NCI-H82 treated with DMSO at 0.1 percent for 48 hours (cell line): ENCODE measurements around the gene ANAPC4.
"Not testable (repeated sequence)": the region's sequence is repeated elsewhere in the genome, so short reads cannot be mapped to it uniquely, and the experiment has no call there.

Experiments used
- DNase-seq: peaks from one replicate; lab custom pipeline; 2025; ENCODE audit not compliant: unreplicated experiment; lab: John Stamatoyannopoulos, UW

Gene ANAPC4, protein sequence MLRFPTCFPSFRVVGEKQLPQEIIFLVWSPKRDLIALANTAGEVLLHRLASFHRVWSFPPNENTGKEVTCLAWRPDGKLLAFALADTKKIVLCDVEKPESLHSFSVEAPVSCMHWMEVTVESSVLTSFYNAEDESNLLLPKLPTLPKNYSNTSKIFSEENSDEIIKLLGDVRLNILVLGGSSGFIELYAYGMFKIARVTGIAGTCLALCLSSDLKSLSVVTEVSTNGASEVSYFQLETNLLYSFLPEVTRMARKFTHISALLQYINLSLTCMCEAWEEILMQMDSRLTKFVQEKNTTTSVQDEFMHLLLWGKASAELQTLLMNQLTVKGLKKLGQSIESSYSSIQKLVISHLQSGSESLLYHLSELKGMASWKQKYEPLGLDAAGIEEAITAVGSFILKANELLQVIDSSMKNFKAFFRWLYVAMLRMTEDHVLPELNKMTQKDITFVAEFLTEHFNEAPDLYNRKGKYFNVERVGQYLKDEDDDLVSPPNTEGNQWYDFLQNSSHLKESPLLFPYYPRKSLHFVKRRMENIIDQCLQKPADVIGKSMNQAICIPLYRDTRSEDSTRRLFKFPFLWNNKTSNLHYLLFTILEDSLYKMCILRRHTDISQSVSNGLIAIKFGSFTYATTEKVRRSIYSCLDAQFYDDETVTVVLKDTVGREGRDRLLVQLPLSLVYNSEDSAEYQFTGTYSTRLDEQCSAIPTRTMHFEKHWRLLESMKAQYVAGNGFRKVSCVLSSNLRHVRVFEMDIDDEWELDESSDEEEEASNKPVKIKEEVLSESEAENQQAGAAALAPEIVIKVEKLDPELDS

DNA sequence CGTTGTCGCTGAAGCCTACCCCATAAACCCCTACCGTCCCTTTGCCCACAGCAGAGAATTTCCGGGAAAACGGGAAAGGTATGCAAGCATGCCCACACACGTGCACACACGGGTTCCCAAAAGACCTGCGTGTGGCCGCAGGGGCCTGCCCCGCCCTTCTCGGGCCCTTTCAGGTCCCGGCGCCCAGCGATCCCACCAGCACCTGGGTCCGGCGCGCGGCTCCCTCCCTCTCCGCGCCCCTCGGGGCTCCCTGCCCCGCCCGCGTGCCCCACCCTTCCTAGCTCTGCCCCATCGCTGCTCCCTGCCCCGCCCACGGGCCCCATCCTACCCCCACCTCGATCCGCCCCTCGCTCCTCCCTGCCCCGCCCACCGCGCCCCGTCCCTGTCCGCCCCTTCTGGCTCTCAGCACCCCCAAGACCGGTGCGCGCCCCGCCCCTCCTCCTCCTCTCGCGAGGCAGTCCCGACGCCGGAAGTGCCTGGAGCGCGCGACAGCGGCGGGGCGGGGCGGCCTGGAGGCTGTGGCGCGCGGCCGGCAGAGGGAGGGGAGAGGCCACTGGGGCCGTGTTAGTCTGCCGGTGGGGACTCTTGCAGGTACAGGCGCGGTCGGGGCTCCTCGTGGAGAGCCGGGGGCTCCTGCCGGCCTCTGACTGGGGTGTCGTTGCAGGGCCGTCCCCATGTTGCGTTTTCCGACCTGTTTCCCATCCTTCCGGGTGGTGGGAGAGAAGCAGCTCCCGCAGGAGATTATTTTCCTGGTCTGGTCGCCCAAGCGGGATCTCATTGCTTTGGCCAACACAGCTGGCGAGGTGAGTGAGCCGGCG is at the start of gene ANAPC4:
Gene ANAPC4, plus strand, starts transcription at position 510 of the 818 bp plus-strand sequence. Its CDS starts 165 bp downstream, at position 675.
- DNase-seq = peak; percentile 81

- DNase-seq = not testable (repeated sequence)
Measured at GRCh38 chr4:25328463-25328862, 48.6 kb upstream of the ANAPC4 start.

DNA sequence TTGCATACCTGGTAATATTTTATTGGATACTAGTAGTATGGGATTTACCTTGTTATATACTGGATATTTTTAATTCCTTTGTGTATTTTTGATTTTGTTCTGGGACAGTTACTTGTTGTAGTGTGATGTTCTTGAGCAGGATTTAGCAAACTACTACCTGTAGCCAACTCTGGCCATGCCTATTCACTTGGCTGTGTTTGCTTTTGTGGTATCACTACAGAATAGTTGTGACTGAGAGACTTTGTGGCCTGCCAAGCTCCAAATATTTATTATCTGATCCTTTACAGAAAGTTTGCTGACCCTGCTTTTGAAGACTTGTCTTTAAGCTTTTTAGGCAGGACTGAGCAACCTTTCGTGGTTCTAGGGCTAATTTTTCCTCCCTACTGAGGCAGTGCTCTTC is 46.7 kb upstream of the ANAPC4 start:
- no peak for DNase-seq

DNA sequence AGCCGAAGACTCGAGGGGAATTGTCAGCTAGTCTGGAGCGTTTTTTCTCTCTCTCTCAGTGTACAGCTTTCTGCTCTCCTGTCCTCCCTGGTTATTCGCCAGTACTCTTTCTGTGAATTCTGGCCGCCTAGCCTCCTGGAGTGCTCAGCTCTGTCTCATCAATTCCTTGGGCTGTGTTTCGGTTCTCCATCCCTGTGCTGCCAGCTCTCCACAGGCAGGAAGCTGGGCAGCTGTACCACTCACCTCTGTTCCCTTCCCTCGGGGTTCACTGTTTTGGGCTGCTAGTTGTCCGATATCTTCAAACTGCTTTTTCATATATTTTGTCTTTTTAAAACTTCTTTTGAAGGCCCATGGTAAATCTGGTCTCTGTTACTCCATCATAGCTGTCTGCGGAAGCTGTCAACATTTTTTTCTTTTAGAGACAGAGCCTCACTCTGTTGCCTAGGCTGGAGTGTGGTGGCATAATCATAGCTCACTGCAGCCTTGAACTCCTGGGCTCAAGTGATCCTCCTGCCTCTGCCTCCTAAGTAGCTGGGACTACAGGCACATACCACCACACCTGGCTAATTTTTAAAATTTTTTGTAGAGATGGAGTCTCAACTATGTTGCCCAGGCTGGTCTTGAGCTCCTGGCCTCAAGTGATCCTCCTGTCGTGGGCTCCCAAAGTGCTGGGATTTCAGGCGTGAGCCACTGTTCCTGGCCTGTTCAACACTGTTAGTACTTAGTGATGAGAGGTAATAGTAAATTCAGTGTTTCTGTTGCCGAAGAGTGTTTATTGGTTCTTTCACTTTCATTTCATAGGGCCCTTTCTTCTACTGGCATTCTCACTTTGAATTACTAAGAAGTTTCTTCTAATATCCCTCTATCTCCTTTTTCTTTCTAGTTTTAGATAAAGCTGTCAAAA is 45.9 kb upstream of the ANAPC4 start:
- no peak for DNase-seq

DNA sequence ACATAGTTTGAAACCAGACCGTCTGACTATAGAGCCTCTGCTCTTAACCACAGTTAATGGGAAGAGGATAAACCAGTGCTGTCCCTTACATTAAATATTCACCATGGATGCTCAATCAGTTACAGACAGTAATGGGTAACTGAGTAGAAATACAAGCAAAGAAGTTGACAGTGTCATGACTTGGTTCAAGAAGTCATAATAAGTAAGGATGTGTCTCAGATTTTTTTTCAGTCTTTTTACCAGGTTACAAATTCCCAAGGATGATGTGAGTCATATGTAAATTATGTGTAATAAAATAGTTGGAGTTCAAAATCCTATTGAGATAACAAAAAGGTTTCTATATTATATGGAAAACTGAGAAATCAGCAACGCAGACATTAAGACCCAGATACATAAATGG is 33.4 kb upstream of the ANAPC4 start:
- DNase-seq = no peak

DNA sequence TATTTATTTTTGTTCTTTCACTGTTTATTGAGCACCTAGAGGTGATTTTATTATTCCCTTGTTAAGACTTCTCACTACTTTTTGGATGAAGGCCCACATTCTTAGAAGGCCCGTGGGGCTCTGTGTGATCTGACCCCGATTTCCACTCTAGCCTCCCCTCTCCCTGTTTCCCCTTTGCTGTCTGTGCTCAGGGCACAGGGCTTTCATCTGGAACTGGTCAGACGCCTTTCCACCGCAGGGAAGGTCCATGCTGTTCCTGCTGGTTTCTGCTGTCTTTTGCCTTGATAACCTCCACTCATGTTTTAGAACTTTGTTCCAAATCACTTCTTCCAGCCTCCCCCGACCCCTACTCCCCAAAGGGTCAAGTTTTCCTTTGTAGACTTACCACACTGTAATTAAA is 31.3 kb upstream of the ANAPC4 start:
- DNase-seq = no peak

DNA sequence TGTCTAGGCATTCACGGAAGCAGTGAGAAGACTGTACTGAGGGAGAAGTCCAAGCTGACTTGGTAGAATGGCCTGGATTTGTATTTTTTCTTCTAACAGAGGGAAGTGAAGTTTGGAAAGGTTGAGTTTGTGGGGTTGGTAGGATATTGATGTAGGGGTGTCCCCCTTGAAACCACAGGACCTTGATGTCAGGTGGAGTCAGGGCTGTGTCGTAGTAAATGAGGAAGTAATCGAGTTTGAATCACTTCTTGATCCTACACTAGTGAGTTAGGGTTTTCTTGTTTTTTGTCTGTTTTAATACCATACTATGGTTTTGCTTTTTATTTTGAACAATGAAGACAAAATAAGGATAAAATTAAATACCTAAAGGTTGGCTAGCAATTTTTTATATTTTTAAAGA is 30.1 kb upstream of the ANAPC4 start:
- no peak for DNase-seq

DNA sequence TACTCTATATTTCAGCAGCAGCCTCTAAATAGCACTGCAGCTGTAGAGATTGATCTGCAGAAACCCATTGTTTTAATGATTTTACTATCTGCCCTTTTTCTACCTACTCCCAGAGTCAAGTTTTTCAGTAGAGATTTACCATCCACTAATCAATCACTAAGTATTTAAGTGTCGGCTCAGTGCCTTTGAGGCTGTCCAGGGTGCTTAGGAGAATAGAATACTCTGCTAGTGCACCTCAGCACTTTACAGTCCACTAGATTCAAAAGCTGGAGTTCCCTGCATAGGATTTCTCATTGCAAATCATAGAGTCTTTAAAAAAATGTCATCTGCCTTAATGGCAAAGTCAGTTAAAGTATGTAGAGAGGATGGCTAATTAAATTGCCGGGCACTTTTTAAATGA is 29.6 kb upstream of the ANAPC4 start:
- no peak for DNase-seq

DNA sequence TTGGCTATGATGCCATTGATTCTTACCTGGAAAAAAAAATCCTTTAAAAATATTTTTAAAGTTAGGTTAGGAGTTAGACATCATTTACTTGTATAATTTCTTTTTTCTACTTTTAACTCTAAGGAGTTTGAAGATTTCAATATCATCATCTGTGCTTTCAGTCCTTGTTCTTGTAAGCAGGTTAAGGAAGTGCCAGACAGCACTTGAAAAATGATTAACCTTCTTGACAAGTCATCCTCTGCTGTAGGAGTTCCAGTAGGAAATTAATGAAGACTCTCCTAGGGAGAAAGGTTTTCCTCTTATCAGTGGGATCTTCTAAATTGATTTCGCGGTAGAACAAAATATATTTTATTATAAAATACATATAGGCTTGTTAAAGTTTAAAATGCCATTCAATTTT is 29.1 kb upstream of the ANAPC4 start:
- no peak for DNase-seq

GRCh38 chr4:25350561-25350960 is 26.5 kb upstream of the ANAPC4 start:
- no peak for DNase-seq

DNA sequence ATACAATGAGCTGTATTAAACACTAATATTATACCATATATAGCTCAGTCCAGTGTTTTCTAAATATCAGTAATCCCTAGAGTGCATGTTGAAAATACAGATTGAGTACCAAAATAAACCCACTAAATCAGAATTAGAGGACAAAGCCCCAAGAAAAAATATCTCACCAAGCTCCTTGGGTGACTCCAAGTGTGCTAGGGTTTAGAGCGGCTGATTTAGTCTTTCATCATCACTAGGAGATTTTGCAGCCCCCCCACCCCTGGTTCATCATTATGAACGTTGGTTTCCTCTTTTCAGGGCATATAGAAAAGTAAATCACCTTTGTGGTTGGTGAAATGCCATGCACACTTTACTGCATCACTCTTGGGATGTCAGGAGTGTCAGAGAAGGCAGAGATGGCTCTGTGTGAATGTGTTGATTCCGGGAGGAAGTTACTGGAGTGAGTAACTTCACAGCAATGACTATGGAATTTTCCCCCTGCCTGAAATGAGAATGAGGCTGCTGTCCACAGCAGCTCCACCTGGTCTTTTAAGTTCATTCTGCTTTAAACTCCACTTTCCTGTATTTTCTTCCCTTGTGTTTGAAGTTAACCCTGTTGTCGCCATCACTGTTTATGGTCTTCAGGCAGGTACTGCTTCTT is 25.2 kb upstream of the ANAPC4 start:
- DNase-seq = no peak

- no peak for DNase-seq
Measured at GRCh38 chr4:25356068-25356467, 21.0 kb upstream of the ANAPC4 start.

- DNase-seq = no peak
Measured at GRCh38 chr4:25358515-25359275, 18.4 kb upstream of the ANAPC4 start.

- DNase-seq = no peak
Measured at GRCh38 chr4:25361253-25361652, 15.8 kb upstream of the ANAPC4 start.

DNA sequence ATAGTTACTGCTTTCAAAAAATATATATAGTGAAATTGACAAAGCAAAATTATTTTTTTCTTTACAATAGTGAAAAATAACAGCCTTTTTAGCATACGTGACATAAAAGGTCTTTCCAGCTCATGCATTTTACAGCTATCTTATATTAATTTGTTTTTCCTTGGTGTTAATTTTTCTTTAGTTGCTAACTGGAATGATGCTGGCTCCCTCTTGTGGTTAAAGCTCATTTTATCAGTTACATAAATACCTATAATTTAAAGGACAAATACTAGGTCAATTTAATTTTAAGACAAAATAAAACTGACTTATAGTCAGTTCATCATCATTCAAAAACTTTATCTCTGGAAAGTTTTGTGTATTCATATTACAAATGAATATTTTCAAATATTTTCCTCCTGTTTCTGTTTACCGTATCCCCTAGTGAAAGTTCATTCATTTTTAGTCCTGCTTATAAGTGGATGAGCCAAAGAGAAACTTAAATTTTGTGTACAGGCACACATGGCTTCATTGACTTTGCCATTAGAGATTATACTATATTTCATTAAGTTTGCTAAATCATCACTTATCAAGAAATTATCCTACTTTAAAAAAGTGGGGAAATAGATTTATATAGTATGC is 9.9 kb upstream of the ANAPC4 start:
- no peak for DNase-seq

- DNase-seq = no peak
Measured at GRCh38 chr4:25367877-25368276, 9.2 kb upstream of the ANAPC4 start.

DNA sequence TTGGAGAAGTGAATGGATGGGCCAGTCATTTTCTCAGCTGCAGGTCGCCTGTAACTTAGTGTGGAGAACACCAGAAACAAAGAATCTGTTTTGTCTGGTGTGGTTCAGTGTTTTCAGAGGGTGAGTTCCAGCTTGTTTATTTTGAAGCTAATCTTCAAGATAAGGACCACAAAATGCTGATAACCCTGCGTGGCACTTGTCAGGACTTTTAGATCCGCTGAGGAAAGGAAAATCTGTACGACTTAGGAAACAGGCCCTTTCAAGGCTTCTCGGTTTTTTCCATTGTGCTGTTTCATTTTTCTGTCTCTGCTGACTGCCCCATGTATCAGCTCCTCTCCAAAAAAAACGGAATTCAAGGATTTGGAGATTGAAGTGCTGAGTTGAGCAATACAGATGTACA is 8.7 kb upstream of the ANAPC4 start:
- DNase-seq = no peak

- DNase-seq = no peak
Measured at GRCh38 chr4:25370242-25370641, 6.8 kb upstream of the ANAPC4 start.

GRCh38 chr4:25372549-25372948 is 4.5 kb upstream of the ANAPC4 start:
- not testable (repeated sequence) for DNase-seq
